ENCODE data around the gene PRR19.

GRCh38 chr19:42348211-42348610, 46.3 kb downstream of the PRR19 start:
- TF ChIP-seq CREB5 (CRISPR knock-in tag; IDR thresholded peaks at IDR 0.05; ENCODE audit: low read depth): no peak
- TF ChIP-seq ZNF8 (CRISPR knock-in tag; IDR thresholded peaks at IDR 0.05): no peak
- TF ChIP-seq ZFP3 (CRISPR knock-in tag; IDR thresholded peaks at IDR 0.05): no peak
- TF ChIP-seq, protein P1, sequence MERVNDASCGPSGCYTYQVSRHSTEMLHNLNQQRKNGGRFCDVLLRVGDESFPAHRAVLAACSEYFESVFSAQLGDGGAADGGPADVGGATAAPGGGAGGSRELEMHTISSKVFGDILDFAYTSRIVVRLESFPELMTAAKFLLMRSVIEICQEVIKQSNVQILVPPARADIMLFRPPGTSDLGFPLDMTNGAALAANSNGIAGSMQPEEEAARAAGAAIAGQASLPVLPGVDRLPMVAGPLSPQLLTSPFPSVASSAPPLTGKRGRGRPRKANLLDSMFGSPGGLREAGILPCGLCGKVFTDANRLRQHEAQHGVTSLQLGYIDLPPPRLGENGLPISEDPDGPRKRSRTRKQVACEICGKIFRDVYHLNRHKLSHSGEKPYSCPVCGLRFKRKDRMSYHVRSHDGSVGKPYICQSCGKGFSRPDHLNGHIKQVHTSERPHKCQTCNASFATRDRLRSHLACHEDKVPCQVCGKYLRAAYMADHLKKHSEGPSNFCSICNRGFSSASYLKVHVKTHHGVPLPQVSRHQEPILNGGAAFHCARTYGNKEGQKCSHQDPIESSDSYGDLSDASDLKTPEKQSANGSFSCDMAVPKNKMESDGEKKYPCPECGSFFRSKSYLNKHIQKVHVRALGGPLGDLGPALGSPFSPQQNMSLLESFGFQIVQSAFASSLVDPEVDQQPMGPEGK (CRISPR knock-in tag; IDR thresholded peaks at IDR 0.05; ENCODE audit: borderline replicate concordance): no peak
- no peak for TF ChIP-seq SNAI2 (CRISPR knock-in tag; IDR thresholded peaks at IDR 0.05)
- no peak for TF ChIP-seq ZC3H10 (CRISPR knock-in tag; IDR thresholded peaks at IDR 0.05)
- TF ChIP-seq OSR1 (CRISPR knock-in tag; IDR thresholded peaks at IDR 0.05): no peak
- TF ChIP-seq PPARA (CRISPR knock-in tag; IDR thresholded peaks at IDR 0.05; ENCODE audit: borderline replicate concordance): no peak
- TF ChIP-seq ISL1 (CRISPR knock-in tag; IDR thresholded peaks at IDR 0.05): no peak
- TF ChIP-seq ZFP30 (CRISPR knock-in tag; IDR thresholded peaks at IDR 0.05): no peak
- no peak for TF ChIP-seq GLIS3 (CRISPR knock-in tag; IDR thresholded peaks at IDR 0.05)

All from SK-N-SH treated with all-trans-retinoic acid at 6 μM for 48 hours (cell line).